ENCODE measurements around the gene ANKRD34A.

GRCh38 chr1:145937436-145937835 lies 26.9 kb downstream of the ANKRD34A start:
- TF ChIP-seq, protein P1, sequence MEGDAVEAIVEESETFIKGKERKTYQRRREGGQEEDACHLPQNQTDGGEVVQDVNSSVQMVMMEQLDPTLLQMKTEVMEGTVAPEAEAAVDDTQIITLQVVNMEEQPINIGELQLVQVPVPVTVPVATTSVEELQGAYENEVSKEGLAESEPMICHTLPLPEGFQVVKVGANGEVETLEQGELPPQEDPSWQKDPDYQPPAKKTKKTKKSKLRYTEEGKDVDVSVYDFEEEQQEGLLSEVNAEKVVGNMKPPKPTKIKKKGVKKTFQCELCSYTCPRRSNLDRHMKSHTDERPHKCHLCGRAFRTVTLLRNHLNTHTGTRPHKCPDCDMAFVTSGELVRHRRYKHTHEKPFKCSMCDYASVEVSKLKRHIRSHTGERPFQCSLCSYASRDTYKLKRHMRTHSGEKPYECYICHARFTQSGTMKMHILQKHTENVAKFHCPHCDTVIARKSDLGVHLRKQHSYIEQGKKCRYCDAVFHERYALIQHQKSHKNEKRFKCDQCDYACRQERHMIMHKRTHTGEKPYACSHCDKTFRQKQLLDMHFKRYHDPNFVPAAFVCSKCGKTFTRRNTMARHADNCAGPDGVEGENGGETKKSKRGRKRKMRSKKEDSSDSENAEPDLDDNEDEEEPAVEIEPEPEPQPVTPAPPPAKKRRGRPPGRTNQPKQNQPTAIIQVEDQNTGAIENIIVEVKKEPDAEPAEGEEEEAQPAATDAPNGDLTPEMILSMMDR (IDR thresholded peaks at IDR 0.05; ENCODE audit: poor library complexity, severe bottlenecking): no peak
- no peak for TF ChIP-seq POLR2AphosphoS5 (IDR thresholded peaks at IDR 0.05)
- no peak for TF ChIP-seq EZH2 (IDR thresholded peaks at IDR 0.05; ENCODE audit: borderline replicate concordance, insufficient read depth, low read length, poor library complexity, severe bottlenecking)
- TF ChIP-seq, protein P2, sequence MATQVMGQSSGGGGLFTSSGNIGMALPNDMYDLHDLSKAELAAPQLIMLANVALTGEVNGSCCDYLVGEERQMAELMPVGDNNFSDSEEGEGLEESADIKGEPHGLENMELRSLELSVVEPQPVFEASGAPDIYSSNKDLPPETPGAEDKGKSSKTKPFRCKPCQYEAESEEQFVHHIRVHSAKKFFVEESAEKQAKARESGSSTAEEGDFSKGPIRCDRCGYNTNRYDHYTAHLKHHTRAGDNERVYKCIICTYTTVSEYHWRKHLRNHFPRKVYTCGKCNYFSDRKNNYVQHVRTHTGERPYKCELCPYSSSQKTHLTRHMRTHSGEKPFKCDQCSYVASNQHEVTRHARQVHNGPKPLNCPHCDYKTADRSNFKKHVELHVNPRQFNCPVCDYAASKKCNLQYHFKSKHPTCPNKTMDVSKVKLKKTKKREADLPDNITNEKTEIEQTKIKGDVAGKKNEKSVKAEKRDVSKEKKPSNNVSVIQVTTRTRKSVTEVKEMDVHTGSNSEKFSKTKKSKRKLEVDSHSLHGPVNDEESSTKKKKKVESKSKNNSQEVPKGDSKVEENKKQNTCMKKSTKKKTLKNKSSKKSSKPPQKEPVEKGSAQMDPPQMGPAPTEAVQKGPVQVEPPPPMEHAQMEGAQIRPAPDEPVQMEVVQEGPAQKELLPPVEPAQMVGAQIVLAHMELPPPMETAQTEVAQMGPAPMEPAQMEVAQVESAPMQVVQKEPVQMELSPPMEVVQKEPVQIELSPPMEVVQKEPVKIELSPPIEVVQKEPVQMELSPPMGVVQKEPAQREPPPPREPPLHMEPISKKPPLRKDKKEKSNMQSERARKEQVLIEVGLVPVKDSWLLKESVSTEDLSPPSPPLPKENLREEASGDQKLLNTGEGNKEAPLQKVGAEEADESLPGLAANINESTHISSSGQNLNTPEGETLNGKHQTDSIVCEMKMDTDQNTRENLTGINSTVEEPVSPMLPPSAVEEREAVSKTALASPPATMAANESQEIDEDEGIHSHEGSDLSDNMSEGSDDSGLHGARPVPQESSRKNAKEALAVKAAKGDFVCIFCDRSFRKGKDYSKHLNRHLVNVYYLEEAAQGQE (IDR thresholded peaks at IDR 0.05; ENCODE audit: borderline replicate concordance): no peak
- TF ChIP-seq MXI1 (conservative IDR thresholded peaks at IDR 0.05; ENCODE audit: poor library complexity, severe bottlenecking): no peak
- no peak for TF ChIP-seq EP300 (conservative IDR thresholded peaks at IDR 0.05; ENCODE audit: poor library complexity, severe bottlenecking)

All from neural cell (in vitro differentiated cells).